ENCODE measurements around the gene SLC40A1. TPM values are rescaled to one million over a fixed set of nuclear protein-coding genes. Genes with fewer than 3 reads are reported as not detected.
"Not testable (repeated sequence)": the region's sequence is repeated elsewhere in the genome, so short reads cannot be mapped to it uniquely, and the experiment has no call there.

SLC40A1 gene
- total RNA-seq, 2 experiments from 2014 or later, result not detected

- H3K9me3 ChIP-seq (ENCODE audit: low read length), result no peaks in the 10 kb centered on the region
- no peak overlapping the region for H3K27ac ChIP-seq (ENCODE audit: low read depth, low read length, poor library complexity, severe bottlenecking)
- H2AFZ ChIP-seq (ENCODE audit: low read length), result no peak overlapping the region
- no peak for DNase-seq (ENCODE audit: low spot score)
- intact Hi-C loops (cut with micrococcal nuclease; ENCODE audit: unreplicated experiment), result no loop called here
- no peak overlapping the region for H3K4me3 ChIP-seq (ENCODE audit: low read depth, low read length, poor library complexity, severe bottlenecking)
- no peak overlapping the region for H3K4me2 ChIP-seq (ENCODE audit: low read length)
- no peaks in the 10 kb centered on the region for H3K4me1 ChIP-seq (ENCODE audit: insufficient read depth, low read length, poor library complexity, severe bottlenecking)
- no peaks in the 10 kb centered on the region for H4K20me1 ChIP-seq (ENCODE audit: insufficient read depth, low read length)
- H3K36me3 ChIP-seq (ENCODE audit: insufficient read depth, low read length), result no peaks in the 10 kb centered on the region
- CTCF ChIA-PET (ENCODE audit: unreplicated experiment), result no interaction called here
- POLR2A ChIA-PET, result interaction anchor here (0.7 to 0.8 kb wide), 2 partner anchors 8 to 25 kb away, joined by 3 read pairs; no protein-coding TSS in a partner anchor
- no TSS peak for BruUV-seq (replicated peaks)
- no peaks in the 10 kb centered on the region for H3K79me2 ChIP-seq (ENCODE audit: insufficient read depth, low read depth, low read length)
- H3K9me2 ChIP-seq (ENCODE audit: insufficient read depth, low read length), result no peaks in the 10 kb centered on the region
- TF ChIP-seq EZH2phosphoT487 (IDR thresholded peaks at IDR 0.05; ENCODE audit: borderline replicate concordance, low read depth, low read length), result no peak
- TF ChIP-seq CTCF (conservative IDR thresholded peaks at IDR 0.05; ENCODE audit: low read length), result no peak
Observed at GRCh38 chr2:189608170-189608569, 27.6 kb upstream of the SLC40A1 start.

- no peaks in the 10 kb centered on the region for H3K9me2 ChIP-seq (ENCODE audit: insufficient read depth, low read length)
- H4K20me1 ChIP-seq (ENCODE audit: insufficient read depth, low read length), result no peaks in the 10 kb centered on the region
- no TSS peak for BruUV-seq (replicated peaks)
- intact Hi-C loops (cut with micrococcal nuclease; ENCODE audit: unreplicated experiment), result no loop called here
- no peaks in the 10 kb centered on the region for H3K4me1 ChIP-seq (ENCODE audit: insufficient read depth, low read length, poor library complexity, severe bottlenecking)
- TF ChIP-seq EZH2phosphoT487 (IDR thresholded peaks at IDR 0.05; ENCODE audit: borderline replicate concordance, low read depth, low read length), result no peak
- TF ChIP-seq CTCF (conservative IDR thresholded peaks at IDR 0.05; ENCODE audit: low read length), result no peak
- no peaks in the 10 kb centered on the region for H3K36me3 ChIP-seq (ENCODE audit: insufficient read depth, low read length)
- ChIA-PET CTCF (ENCODE audit: unreplicated experiment) (no interaction called here), POLR2A (no interaction called here)
- H3K79me2 ChIP-seq (ENCODE audit: insufficient read depth, low read depth, low read length), result no peaks in the 10 kb centered on the region
- no peak overlapping the region for H3K4me2 ChIP-seq (ENCODE audit: low read length)
- no peak overlapping the region for H3K27ac ChIP-seq (ENCODE audit: low read depth, low read length, poor library complexity, severe bottlenecking)
- H2AFZ ChIP-seq (ENCODE audit: low read length), result no peak overlapping the region
- no peak for DNase-seq (ENCODE audit: low spot score)
- no peaks in the 10 kb centered on the region for H3K9me3 ChIP-seq (ENCODE audit: low read length)
- no peak overlapping the region for H3K4me3 ChIP-seq (ENCODE audit: low read depth, low read length, poor library complexity, severe bottlenecking)
Observed at GRCh38 chr2:189602233-189602632, 21.6 kb upstream of the SLC40A1 start.

GRCh38 chr2:189601652-189602051 lies 21.1 kb upstream of the SLC40A1 start:
- H3K79me2 ChIP-seq (ENCODE audit: insufficient read depth, low read depth, low read length); H4K20me1 ChIP-seq (ENCODE audit: insufficient read depth, low read length); H3K9me3 ChIP-seq (ENCODE audit: low read length); H3K4me1 ChIP-seq (ENCODE audit: insufficient read depth, low read length, poor library complexity, severe bottlenecking); H3K27ac ChIP-seq (ENCODE audit: low read depth, low read length, poor library complexity, severe bottlenecking); intact Hi-C loops (cut with micrococcal nuclease; ENCODE audit: unreplicated experiment); CTCF ChIA-PET (ENCODE audit: unreplicated experiment); H2AFZ ChIP-seq (ENCODE audit: low read length); DNase-seq (ENCODE audit: low spot score); H3K36me3 ChIP-seq (ENCODE audit: insufficient read depth, low read length); BruUV-seq (replicated peaks); H3K4me2 ChIP-seq (ENCODE audit: low read length); H3K4me3 ChIP-seq (ENCODE audit: low read depth, low read length, poor library complexity, severe bottlenecking); H3K9me2 ChIP-seq (ENCODE audit: insufficient read depth, low read length): not testable (repeated sequence)
- POLR2A ChIA-PET, result interaction anchor here (0.8 kb wide), 1 partner anchor 9 kb away, joined by 3 read pairs; no protein-coding TSS in a partner anchor
